ENCODE data around the gene LYZL1. TPM values are rescaled to one million over a fixed set of nuclear protein-coding genes. Genes with fewer than 3 reads are reported as not detected.

LYZL1 gene
- total and polyA plus RNA-seq, 9 of the 15 experiments (the other 6 are each of a cell fraction or from before 2014, with no cell fraction given), result not detected

- TF ChIP-seq FIP1L1 (IDR thresholded peaks at IDR 0.05; ENCODE audit: low read depth, low read length, poor library complexity, severe bottlenecking) (no peak), RFX5 (IDR thresholded peaks at IDR 0.05; ENCODE audit: low read depth, low read length) (no peak), ZNF318 (IDR thresholded peaks at IDR 0.05; ENCODE audit: borderline replicate concordance in 1 of 2, low read depth in 1 of 2) (no peak), TCFL5 (CRISPR knock-in tag; conservative IDR thresholded peaks at IDR 0.05) (no peak), SRF (CRISPR knock-in tag; IDR thresholded peaks at IDR 0.05) (no peak), POU5F1 (IDR thresholded peaks at IDR 0.05; ENCODE audit: borderline replicate concordance, low read depth, low read length, partially characterized antibody) (no peak), ZNF121 (CRISPR knock-in tag; conservative IDR thresholded peaks at IDR 0.05) (no peak)
These were observed 8.9 kb upstream of the LYZL1 start (continued) for GRCh38 chr10:29279779-29280487.
